Left ventricle myocardium superior (tissue), 1 donor: ENCODE data around the gene RND3. TPM values are rescaled to one million over a fixed set of nuclear protein-coding genes. Genes with fewer than 3 reads are reported as not detected.

Experiments used
- ATAC-seq: fragments of 200-7000 bp; cut with Tn5 transposase; one replicate; pipeline ENCODE4 v1.9.1; 2020; ENCODE audit warnings: mild to moderate bottlenecking, moderate library complexity
- DNase-seq: peaks from one replicate; pipeline ENCODE4 v3.0.0-alpha.2; 2020
- intact Hi-C: fragments of 100-400 bp; cut with micrococcal nuclease; formaldehyde crosslinking; loops from one replicate; pipeline ENCODE4 v1.11.0; 2022
- total RNA-seq: library from RNA; stranded (reverse); fragmentation: NEBNext Ultra II Directional; extraction: Animal tissue kit (Norgen Biotek cat#: 25700); gene quantifications from one replicate; pipeline ENCODE4 v1.2.1, GENCODE V29; 2021
- donor health status: DM: no; HTN: yes; CAD: no; lungs with severe emphysema.

RND3 gene
- total RNA-seq, 1 donor from 2014 or later = 25.1 TPM

DNA sequence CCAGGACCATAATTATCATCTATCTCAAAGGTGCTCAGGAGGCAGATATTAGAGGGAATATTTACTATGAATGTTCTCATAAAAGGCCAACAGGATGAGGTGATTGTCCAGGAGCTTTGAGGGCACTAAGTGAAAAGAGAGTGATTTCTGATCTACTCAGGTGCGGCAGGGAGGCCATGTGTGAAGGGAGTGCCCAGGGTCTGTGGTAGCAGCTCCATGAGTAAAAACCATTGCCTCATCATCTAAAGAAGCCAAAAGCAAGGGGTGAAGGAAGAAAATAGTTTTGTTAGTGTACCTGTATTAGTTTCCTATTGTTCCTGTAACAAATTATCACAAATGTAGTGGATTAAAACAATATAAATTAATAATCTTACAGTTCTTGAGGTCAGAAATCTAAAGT is 22.5 kb downstream of the RND3 start:
- DNase-seq (no peak), ATAC-seq (no peak)
- intact Hi-C loops = no loop called here

DNA sequence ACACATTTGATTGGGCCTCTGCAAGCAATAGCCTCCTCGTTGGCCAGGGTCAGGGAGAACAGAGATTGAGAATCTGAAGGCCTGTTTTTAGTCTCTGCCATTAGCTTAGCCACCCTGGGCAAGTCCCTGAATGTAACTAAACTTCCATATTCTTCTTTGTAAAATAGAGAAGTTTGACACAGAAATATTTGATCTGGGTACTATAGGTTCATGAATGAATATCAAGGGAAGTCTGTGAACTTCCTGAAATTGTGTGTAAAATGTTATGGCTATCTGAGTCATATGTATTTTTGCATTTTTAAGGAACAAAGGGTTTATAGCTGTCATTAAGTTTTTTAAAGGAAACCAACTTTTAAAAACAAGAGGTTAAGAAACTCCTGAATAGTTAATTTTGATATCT is 23.2 kb downstream of the RND3 start:
- intact Hi-C loops = no loop called here
- DNase-seq (no peak), ATAC-seq (no peak)

DNA sequence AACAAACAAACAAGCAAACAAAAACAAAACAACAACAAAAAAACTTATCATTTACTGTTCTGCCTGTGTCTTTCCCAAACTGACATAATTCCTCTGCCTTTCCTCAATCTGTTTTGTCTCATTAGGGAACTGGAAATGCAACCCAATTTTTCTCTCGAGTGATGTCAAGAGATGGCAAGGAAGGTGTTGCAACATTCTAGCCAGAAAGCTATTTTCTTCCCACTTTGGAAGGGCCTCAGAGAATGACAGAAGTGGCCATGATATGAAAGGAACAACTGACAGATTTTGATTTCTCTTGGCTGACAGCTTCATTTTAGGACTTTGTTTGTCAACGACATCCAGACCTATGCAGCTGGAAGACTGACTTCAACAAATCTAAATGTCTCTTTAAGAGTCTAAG is 24.7 kb downstream of the RND3 start:
- no peak for DNase-seq
- intact Hi-C loops = no loop called here
- ATAC-seq = peak; percentile 24

DNA sequence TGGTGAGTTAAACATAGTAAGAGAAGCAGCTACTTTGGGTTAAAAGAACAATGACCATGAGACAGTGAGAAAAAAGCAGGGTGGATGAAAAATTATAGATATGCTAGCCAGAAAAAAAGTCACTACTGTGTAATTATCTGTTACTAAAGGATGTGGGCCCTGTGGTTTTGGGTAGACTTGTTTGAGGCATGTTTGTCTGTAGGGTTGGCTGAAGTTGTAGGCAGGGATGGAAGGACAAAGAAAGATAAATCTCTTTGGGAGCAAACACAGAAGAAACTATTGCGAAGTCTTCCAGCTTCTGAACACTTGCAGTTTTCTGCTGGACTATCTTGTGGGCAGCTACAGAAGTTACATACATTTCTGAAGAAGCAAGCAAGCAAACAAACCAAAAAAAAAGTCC is 28.2 kb downstream of the RND3 start:
- DNase-seq (no peak), ATAC-seq (no peak)
- intact Hi-C loops = no loop called here

DNA sequence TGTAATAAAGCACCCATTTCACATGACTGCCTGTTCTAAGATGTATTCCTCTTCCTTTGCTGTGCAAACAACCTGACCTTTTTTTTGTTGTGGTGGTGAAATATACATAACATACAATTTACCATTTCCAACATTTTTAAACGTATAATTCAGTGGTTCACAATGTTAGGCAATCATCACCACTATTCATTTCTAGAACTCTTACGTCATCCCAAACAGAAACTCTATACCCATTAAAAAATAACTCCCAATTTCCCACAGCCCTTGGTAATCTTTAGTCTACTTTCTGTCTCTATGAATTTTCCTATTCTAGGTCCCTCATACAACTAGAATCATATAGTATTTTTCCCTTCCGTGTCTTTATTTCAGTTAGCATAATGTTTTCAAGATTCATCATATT is 36.7 kb downstream of the RND3 start:
- DNase-seq = no peak
- intact Hi-C loops = no loop called here
- no peak for ATAC-seq

DNA sequence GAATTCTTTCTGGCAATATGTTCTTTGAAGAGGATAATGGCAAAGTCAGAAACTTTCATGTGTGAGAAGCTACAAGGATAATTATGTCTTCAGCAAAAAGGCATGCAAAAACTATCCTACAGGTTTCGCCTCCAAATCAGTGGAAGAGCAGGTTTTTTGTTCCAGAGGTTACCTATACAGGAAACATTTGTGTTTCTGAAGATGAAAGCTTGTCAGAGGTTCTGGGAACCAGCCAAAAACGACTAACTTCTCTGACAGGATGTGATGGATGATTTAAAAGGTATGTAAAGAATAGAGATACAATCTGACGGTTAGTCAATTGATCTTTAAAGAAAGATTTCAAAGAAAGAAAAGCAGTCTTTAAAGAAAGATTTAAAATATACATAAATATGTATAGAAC is 37.6 kb downstream of the RND3 start:
- ATAC-seq (no peak), DNase-seq (no peak)
- intact Hi-C loops = no loop called here

DNA sequence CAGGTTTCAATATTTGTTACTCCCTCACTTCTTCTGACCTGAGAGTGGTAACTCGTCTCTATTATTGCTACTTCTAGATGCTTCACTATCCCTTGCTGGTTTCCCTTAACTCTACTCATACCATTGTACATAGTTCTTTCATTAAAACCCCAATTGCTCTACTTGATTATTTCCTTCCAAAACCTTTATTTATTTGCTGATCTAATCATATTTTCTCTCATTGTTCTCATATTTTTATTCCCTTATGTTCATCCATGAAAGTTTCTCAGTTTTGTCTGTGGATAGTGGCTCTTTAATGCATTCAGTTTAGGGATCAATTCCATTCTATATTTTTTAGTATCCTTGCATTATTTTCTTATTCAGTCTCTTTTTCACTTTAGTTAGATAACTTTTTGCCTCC is 42.1 kb downstream of the RND3 start:
- ATAC-seq (no peak), DNase-seq (no peak)
- intact Hi-C loops = no loop called here

DNA sequence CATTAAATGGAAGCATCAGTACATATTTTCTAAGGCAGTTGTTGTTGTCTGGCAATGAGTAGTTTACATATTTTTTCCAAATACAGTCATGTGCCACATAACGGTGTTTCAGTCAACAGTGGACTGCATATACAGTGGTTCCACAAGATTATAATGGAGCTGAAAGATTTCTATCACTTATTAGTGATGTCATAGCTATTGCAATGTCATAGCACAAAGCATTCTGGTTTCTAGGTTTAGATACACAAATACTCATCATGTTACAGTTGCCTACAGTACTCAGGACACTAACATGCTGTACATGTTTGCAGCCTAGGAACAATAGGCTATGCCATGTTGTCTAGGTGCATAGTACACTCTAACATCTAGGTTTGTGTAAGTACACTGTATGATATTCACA is 45.0 kb downstream of the RND3 start:
- ATAC-seq (no peak), DNase-seq (no peak)
- intact Hi-C loops = no loop called here

DNA sequence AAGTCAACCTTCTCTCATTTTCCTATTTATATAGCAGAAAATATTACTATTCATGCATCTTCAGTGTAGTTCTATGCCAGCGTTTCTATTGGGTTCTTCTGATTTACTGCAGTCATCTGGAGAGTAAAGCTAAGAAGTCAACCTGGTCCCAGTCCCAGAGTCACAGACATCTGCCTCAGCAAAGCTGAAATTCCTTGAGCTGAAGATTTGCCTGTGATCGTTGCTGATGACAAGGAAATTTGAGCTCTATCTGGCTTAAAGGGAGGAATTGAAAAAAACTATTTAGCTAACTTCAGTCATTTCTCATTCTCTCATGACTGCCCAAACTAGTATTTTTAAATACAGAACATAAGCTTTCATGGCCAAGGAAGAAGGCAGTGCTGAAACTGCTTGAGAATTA is 45.7 kb downstream of the RND3 start:
- ATAC-seq (no peak), DNase-seq (no peak)
- intact Hi-C loops = no loop called here

DNA sequence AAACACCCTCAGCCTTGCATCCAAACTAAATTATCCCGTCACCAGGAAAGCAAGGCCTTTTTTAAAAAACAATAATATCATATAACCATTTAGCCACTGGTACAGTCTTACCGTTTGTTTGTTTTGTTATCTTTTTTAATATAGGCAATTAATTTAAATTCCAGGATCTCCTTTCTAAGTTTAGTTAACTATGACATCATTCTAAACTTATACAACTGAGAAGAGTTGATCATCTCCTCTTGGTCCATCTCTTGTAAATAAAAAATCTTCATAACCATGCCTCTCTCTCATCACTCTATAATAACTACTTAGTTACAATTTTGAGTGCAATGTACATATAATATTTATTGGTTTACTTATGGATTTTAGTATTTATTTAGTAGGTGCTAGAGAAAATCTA is 46.2 kb downstream of the RND3 start:
- no peak for ATAC-seq
- intact Hi-C loops = no loop called here
- no peak for DNase-seq

DNA sequence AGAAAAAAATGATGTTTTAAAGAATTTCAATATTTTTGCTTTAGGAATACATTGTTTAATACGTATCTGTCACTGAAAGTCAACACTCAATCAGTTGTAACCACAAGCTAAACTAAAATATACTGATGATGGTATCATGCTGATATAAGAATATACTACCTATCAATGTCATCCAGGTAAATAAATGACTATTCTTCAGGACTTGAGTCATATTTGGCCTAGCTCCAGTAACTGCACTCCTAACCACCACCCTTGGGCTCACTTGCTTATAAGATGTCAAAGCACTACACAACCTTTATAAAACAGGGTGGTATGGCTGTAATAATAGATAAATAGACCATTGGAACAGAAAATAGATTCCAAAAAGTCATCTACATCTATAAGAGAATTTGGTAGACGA is 48.8 kb downstream of the RND3 start:
- DNase-seq = no peak
- no peak for ATAC-seq
- intact Hi-C loops = no loop called here

DNA sequence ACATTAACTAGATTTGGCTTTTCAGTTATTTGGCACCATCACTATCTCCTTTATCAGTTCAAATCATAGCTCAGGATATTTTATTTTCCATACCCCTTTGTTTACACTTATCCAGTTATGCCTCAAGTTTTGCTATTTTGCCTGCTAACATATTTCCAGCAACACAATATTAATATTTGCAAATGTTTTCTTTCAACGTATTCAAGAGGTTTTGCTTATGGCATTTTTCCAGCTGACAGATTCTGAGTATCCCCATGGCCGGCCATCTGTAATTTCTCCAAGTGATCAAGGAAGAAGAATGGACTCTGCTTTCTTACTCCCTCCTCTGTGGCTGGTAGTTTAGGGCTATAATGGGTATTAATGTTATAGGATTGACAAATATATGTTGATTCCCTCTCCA is 49.4 kb downstream of the RND3 start:
- DNase-seq (no peak), ATAC-seq (no peak)
- intact Hi-C loops = no loop called here

DNA sequence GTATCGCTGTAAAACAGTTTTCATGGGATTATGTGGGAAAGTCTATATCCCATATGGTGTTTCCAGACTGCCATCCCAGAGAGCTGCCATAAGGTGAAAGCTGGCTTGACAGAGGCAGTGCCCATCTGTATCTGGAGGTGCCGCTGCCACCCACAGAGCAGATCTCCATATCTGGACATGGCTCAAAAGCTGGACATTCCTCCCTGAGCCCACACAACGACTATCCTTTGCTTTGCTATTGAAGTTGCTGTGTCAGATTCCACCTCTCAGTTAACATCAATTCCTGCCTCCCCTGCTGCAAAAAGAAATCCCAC is 55.2 kb downstream of the RND3 start:
- DNase-seq = no peak
- intact Hi-C loops = no loop called here
- ATAC-seq = no peak

DNA sequence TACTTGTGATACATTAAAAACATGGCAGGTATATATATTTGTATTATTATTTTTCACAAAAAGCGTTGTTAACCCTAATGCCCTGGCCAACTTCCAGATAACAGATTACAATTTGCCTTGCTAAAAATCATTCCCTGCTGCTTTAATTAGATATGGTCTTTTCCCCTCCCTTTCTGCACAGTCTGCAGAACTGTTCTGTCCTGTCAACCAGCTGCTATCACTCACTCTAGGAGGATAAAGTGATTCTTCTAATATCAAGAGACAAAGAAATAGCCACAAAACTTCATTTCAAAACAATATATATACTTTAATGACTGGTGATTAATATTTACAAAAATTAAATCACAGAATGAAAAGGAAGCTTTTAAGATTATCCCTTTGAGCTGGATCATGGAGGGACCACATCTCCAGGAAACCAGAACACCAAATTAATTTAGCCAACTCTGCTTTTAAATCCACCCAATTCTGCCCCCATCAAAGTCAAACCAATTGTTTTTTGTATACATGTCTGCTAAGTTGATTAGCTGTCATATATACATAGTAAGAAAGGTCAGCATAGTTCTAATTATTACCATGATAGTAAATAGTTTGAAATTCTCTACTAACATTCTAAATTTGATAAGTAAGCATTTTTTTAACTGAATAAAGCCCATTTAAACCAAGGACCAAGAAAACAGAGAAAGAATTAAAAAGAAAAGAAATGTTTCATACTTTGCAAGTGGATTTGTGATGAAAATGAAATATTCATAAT is 55.7 kb downstream of the RND3 start:
- intact Hi-C loops = no loop called here
- ATAC-seq (no peak), DNase-seq (no peak)

DNA sequence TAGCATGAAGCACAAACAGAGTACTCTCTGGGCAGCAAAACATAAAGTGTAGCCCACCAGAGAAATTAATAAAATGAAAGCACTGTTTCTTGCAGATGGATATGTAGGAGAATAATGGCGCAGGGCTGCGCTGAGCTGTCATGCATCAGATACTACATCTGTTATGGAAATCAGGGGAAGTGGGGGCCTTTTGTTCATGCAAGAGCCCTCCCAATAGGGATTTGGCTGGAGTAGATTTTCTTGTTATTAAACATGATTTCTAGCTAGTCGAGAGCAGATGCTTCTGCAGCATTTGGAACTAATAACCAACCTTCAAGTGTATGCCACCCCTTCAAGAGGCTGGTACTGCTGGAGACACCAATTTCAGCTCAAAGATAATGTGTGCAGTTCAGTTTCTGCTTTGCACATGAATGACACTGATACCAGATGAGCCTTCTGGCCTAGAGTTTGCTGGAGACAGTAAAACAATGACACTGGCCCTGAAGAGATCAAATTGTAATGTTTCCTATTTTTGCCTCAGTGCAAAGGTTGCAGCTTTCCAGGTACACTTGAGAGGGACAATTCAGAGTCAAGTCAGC is 58.0 kb downstream of the RND3 start:
- intact Hi-C loops = no loop called here
- no peak for ATAC-seq
- no peak for DNase-seq

DNA sequence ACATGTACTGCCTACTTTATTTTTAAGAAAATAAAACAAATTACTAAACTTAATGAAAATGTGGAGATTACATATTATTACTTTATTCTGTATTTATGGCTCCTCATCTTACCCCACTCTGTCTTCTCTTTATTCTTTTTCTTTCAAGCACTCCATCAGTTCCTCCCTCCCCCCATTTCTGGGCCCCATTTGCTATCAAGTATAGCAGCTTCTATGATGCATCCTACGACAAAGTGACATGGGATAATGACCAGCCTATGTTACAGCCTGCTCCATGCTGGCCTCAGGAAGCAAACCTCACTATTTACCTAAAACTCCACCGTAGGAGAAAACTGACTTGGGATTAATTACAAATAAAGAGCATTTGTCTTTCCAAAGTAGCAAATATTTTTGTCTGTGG is 58.8 kb downstream of the RND3 start:
- intact Hi-C loops = no loop called here
- DNase-seq = no peak
- ATAC-seq = no peak

DNA sequence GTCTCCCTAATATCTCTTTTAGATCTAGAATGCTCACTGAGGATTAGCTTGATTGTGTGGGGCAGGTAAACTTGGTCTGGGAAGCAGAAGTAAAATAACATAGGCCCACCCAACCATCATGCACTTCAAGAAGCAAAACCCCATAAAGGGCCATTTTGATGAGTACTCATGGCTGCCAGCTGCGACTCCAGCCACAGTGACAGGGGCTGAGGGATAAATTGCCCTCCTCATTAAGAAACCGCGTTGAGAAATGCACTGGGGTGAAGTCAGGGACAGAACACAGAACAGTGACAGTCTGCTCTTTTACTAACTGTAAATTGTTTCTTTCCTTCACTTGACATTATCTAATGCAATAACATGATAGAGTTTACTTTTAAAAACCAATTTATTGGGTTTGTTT is 60.2 kb downstream of the RND3 start:
- ATAC-seq (no peak), DNase-seq (no peak)
- intact Hi-C loops = no loop called here

DNA sequence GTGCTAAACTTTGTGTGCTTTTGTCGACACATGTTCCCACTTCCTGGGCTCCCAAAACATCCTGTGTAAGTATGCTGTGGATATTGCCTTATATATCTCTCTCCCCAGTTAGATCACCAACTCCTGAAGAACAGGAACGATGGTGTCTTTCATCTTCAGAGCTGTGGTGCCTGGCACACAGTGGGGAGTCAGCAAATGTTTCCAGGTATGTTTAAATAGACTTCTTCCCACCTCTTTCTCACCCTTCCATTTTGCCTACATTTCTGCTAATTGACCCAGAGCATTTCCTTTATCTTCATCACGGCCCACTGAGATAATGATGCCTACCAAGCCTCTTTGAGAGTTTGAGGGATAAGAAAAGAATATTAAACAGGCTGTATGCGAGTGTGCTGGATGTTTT is 60.7 kb downstream of the RND3 start:
- DNase-seq (no peak), ATAC-seq (no peak)
- intact Hi-C loops = no loop called here

DNA sequence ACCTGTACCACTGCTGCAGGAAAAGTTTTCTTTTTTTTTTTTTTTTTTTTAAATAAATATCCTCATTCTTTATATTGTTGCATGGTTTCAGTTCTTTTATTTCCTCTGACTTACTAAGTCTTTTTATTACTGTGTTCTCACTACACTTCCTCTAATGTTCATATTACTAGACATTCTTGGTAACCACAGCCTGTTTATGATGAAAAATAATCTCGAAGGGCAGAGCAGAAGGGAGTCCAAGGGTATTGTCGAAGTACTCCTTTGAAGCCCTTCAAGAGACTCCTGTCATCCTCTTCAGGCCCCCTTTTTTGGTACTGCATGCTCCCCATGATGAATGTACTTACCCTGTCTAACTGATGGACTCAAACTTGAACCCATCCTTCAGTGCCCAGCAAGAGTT is 61.2 kb downstream of the RND3 start:
- DNase-seq (no peak), ATAC-seq (no peak)
- intact Hi-C loops = no loop called here

DNA sequence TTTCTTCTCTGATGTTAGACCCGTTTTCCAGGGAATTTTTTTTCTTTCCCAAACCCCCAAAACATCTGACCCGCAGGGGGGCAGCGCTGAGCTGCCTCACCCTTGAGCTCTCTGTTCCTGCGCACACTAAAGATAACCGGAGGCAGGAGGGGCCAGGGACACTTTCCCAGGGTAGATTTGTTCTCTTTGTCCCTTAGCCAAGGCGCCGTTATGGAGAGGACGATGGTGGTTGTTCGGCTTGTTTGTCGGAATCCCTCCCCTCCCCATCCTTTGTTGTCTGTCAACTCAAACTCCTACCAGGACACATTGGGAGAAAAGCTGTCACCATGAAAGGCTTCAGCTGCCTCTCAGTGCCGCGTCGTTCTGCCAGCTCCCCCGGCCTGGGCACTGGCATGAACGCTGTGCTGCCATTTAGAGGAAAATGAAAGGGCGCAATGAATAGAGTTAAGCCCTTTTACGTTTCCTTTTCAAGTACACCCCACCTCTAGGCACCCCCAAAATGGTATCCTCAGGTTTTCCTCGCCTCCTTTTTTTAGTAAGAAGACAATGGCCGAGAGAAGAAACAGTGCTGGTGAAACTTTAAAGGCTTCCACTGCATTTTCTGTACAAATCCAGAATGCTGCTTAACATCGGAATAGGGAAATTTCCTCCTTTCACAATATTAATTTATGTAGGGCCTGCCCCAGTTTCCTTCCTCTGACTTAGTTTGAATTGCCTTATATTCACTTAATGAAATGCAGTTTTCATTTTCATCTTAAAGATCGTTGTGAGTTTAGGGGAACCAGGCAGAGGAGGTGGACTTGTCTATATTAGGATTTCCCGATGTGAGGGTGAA is 62.1 kb downstream of the RND3 start:
- ATAC-seq (peak; percentile 98), DNase-seq (peak; percentile 62)
- intact Hi-C loops = loop anchor here (2.0 kb wide), 1 partner anchor 61 kb away; the partner anchor contains the start of gene RND3

DNA sequence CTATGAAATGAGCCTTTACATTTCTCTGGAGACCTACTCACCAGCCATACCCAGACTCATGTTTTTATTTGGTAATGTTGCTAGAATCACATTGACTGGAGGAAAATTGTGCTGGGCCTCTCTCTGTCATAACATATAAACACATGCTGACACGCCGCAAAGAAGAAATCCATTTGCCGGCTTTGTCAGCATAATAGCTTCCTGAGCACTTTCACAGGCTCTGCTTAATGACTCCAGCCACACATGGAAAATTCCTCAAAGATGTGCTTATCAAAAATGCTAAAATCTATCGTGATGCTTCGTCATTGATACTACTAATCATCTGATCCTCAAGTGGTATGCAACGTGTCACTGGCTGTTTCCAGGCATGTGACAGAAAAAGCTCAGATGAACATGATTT is 63.1 kb downstream of the RND3 start:
- no peak for DNase-seq
- ATAC-seq = no peak
- intact Hi-C loops = loop anchor here (2.0 kb wide), 1 partner anchor 62 kb away; the partner anchor contains the start of gene RND3
